ENCODE results near the gene TP53I11. TPM values are rescaled to one million over a fixed set of nuclear protein-coding genes. Genes with fewer than 3 reads are reported as not detected.

Gene TP53I11
- polyA plus RNA-seq, 1 donor from 2014 or later: 44.0 TPM

GRCh38 chr11:44970293-44970692 is 19.6 kb upstream of the TP53I11 start:
- Mint-ChIP-seq H3K9me3 (no peaks in the 10 kb centered on the region), H3K4me1 (no peaks in the 10 kb centered on the region), H3K27ac (no peak overlapping the region), H3K36me3 (no peaks in the 10 kb centered on the region), H3K4me3 (no peak overlapping the region), H3K27me3 (peaks cover 3% of the 10 kb centered on the region)

- H3K27ac Mint-ChIP-seq: no peak overlapping the region
- no peaks in the 10 kb centered on the region for H3K4me1 Mint-ChIP-seq
- H3K9me3 Mint-ChIP-seq: no peaks in the 10 kb centered on the region
- H3K36me3 Mint-ChIP-seq: no peaks in the 10 kb centered on the region
- peaks cover 2% of the 10 kb centered on the region for H3K27me3 Mint-ChIP-seq
- H3K4me3 Mint-ChIP-seq: no peak overlapping the region
Observed at GRCh38 chr11:44969651-44970252, 19.1 kb upstream of the TP53I11 start.

- Mint-ChIP-seq H3K27ac (no peak overlapping the region), H3K36me3 (no peaks in the 10 kb centered on the region), H3K27me3 (no peaks in the 10 kb centered on the region), H3K9me3 (no peaks in the 10 kb centered on the region), H3K4me1 (peaks cover 0 to 2% (median 0%) of the 10 kb centered on the region in 3 donors), H3K4me3 (no peak overlapping the region)
Observed at GRCh38 chr11:44968510-44968909, 17.8 kb upstream of the TP53I11 start.

- Mint-ChIP-seq H3K36me3 (no peaks in the 10 kb centered on the region), H3K27me3 (no peaks in the 10 kb centered on the region), H3K9me3 (no peaks in the 10 kb centered on the region), H3K4me3 (no peak overlapping the region), H3K4me1 (peaks cover 0 to 2% (median 0%) of the 10 kb centered on the region in 3 donors), H3K27ac (no peak overlapping the region)
Observed at GRCh38 chr11:44967930-44968496, 17.3 kb upstream of the TP53I11 start.

- no peak overlapping the region for H3K4me3 Mint-ChIP-seq
- H3K27me3 Mint-ChIP-seq: no peaks in the 10 kb centered on the region
- H3K4me1 Mint-ChIP-seq: peaks cover 0 to 2% (median 0%) of the 10 kb centered on the region in 3 donors
- no peak overlapping the region for H3K27ac Mint-ChIP-seq
- H3K9me3 Mint-ChIP-seq: no peaks in the 10 kb centered on the region
- no peaks in the 10 kb centered on the region for H3K36me3 Mint-ChIP-seq
Observed at GRCh38 chr11:44966694-44967093, 16.0 kb upstream of the TP53I11 start.

GRCh38 chr11:44964526-44965209 is 14.0 kb upstream of the TP53I11 start:
- H3K4me1 Mint-ChIP-seq: peaks cover 0 to 2% (median 0%) of the 10 kb centered on the region in 3 donors
- H3K27ac Mint-ChIP-seq: peak overlapping the region in 1 of 3 donors; percentile 30
- peak overlapping the region in 1 of 4 donors; percentile 14 for H3K4me3 Mint-ChIP-seq
- no peaks in the 10 kb centered on the region for H3K36me3 Mint-ChIP-seq
- no peaks in the 10 kb centered on the region for H3K9me3 Mint-ChIP-seq
- H3K27me3 Mint-ChIP-seq: no peaks in the 10 kb centered on the region

- Mint-ChIP-seq H3K27me3 (peaks cover 3% of the 10 kb centered on the region), H3K27ac (peak overlapping the region in 1 of 3 donors; percentile 30), H3K36me3 (no peaks in the 10 kb centered on the region), H3K4me3 (no peak overlapping the region), H3K4me1 (peaks cover 0 to 2% (median 1%) of the 10 kb centered on the region in 3 donors), H3K9me3 (no peaks in the 10 kb centered on the region)
Observed at GRCh38 chr11:44963948-44964347, 13.3 kb upstream of the TP53I11 start.

GRCh38 chr11:44963136-44963535 is 12.5 kb upstream of the TP53I11 start:
- Mint-ChIP-seq H3K4me1 (peaks cover 0 to 2% (median 1%) of the 10 kb centered on the region in 3 donors), H3K9me3 (no peaks in the 10 kb centered on the region), H3K27ac (no peak overlapping the region), H3K4me3 (no peak overlapping the region), H3K36me3 (no peaks in the 10 kb centered on the region), H3K27me3 (peaks cover 3% of the 10 kb centered on the region)

GRCh38 chr11:44962464-44962863 is 11.8 kb upstream of the TP53I11 start:
- peaks cover 0 to 2% (median 1%) of the 10 kb centered on the region in 3 donors for H3K4me1 Mint-ChIP-seq

GRCh38 chr11:44960200-44960845 is 9.6 kb upstream of the TP53I11 start:
- H3K4me3 Mint-ChIP-seq: no peak overlapping the region
- no peaks in the 10 kb centered on the region for H3K9me3 Mint-ChIP-seq
- peaks cover 3% of the 10 kb centered on the region for H3K27me3 Mint-ChIP-seq

More at GRCh38 chr11:44962464-44962863, 11.8 kb upstream of the TP53I11 start:
- H3K36me3 Mint-ChIP-seq: no peaks in the 10 kb centered on the region
- H3K27me3 Mint-ChIP-seq: peaks cover 3% of the 10 kb centered on the region
- H3K9me3 Mint-ChIP-seq: no peaks in the 10 kb centered on the region
- no peak overlapping the region for H3K27ac Mint-ChIP-seq
- H3K4me3 Mint-ChIP-seq: no peak overlapping the region

GRCh38 chr11:44959064-44959463 is 8.4 kb upstream of the TP53I11 start:
- no peaks in the 10 kb centered on the region for H3K36me3 Mint-ChIP-seq
- peaks cover 0 to 3% (median 3%) of the 10 kb centered on the region in 3 donors for H3K4me1 Mint-ChIP-seq
- peaks cover 3% of the 10 kb centered on the region for H3K27me3 Mint-ChIP-seq
- no peak overlapping the region for H3K4me3 Mint-ChIP-seq
- no peak overlapping the region for H3K27ac Mint-ChIP-seq
- no peaks in the 10 kb centered on the region for H3K9me3 Mint-ChIP-seq

More at GRCh38 chr11:44960200-44960845, 9.6 kb upstream of the TP53I11 start:
- H3K4me1 Mint-ChIP-seq: peaks cover 0 to 2% (median 1%) of the 10 kb centered on the region in 3 donors
- H3K36me3 Mint-ChIP-seq: no peaks in the 10 kb centered on the region
- peak overlapping the region in 1 of 3 donors; percentile 95 for H3K27ac Mint-ChIP-seq

- H3K4me1 Mint-ChIP-seq: peaks cover 0 to 3% (median 3%) of the 10 kb centered on the region in 3 donors
- peaks cover 3% of the 10 kb centered on the region for H3K27me3 Mint-ChIP-seq
- H3K4me3 Mint-ChIP-seq: no peak overlapping the region
- no peaks in the 10 kb centered on the region for H3K36me3 Mint-ChIP-seq
- no peaks in the 10 kb centered on the region for H3K9me3 Mint-ChIP-seq
- no peak overlapping the region for H3K27ac Mint-ChIP-seq
Observed at GRCh38 chr11:44957776-44958564, 7.3 kb upstream of the TP53I11 start.

- no peak overlapping the region for H3K27ac Mint-ChIP-seq
- H3K36me3 Mint-ChIP-seq: no peaks in the 10 kb centered on the region
- H3K27me3 Mint-ChIP-seq: peaks cover 3% of the 10 kb centered on the region
- no peaks in the 10 kb centered on the region for H3K9me3 Mint-ChIP-seq
- peaks cover 0 to 4% (median 3%) of the 10 kb centered on the region in 3 donors for H3K4me1 Mint-ChIP-seq
- peak overlapping the region in 1 of 4 donors; percentile 37 for H3K4me3 Mint-ChIP-seq
Observed at GRCh38 chr11:44957040-44957515, 6.4 kb upstream of the TP53I11 start.

GRCh38 chr11:44955015-44955738 is 4.5 kb upstream of the TP53I11 start:
- Mint-ChIP-seq H3K27ac (no peak overlapping the region), H3K4me3 (no peak overlapping the region), H3K9me3 (no peaks in the 10 kb centered on the region), H3K27me3 (peaks cover 3% of the 10 kb centered on the region), H3K4me1 (peaks cover 5 to 8% (median 5%) of the 10 kb centered on the region in 3 donors), H3K36me3 (no peaks in the 10 kb centered on the region)

All from IgD-negative memory B cell (primary cell).